IMR-90 (cell line): ENCODE measurements around the gene SECISBP2. TPM values are rescaled to one million over a fixed set of nuclear protein-coding genes. Genes with fewer than 3 reads are reported as not detected.

Experiments used
- ATAC-seq: fragments of 200-7000 bp; cut with Tn5 transposase; 2 replicates; pipeline ENCODE4 v1.9.1; 2020; ENCODE audit warnings: low read depth, mild to moderate bottlenecking, moderate library complexity
- BruUV-seq: library from RNA; stranded (reverse); fragments of 400-500 nt; replicated peaks from 2 replicates; lab custom pipeline; 2021; lab: Mats Ljungman, UMichigan
- CTCF ChIA-PET: fragments of 300-600 bp; formaldehyde crosslinking; extraction: SDS; loops from one replicate; lab custom pipeline; 2021; ENCODE audit warnings: antibody characterized with exemption; lab: Yijun Ruan, JAX
- POLR2A ChIA-PET: fragments of 300-600 bp; sonication (Branson Sonifier 250); formaldehyde crosslinking; loops from one replicate; lab custom pipeline; 2022; ENCODE audit warnings: antibody characterized with exemption; ENCODE audit not compliant: unreplicated experiment; lab: Charles Lee
- DNase-seq: peaks from one replicate; pipeline ENCODE4 v3.0.0; 2013
- H2AFZ ChIP-seq: replicated peaks from 2 replicates; pipeline ENCODE3; 2013; ENCODE audit warnings: low read length, mild to moderate bottlenecking; ENCODE audit not compliant: poor library complexity
- H2AK5ac ChIP-seq: 2 replicates; pipeline ENCODE4 v1.6.1; 2013; ENCODE audit warnings: low read depth, low read length, inconsistent platforms
- H2AK9ac ChIP-seq: replicated peaks from 2 replicates; pipeline ENCODE3; 2013; ENCODE audit warnings: mild to moderate bottlenecking, low read depth, low read length, moderate library complexity; ENCODE audit not compliant: poor library complexity
- H2BK120ac ChIP-seq: 2 replicates; pipeline ENCODE4 v1.6.1; 2013; ENCODE audit warnings: low read depth, low read length, inconsistent platforms
- H2BK15ac ChIP-seq: 3 replicates; pipeline ENCODE4 v1.6.1; 2013; ENCODE audit warnings: low read depth, low read length, inconsistent platforms
- H2BK20ac ChIP-seq: 2 replicates; pipeline ENCODE4 v1.6.1; 2013; ENCODE audit warnings: low read depth, mild to moderate bottlenecking, inconsistent platforms, low read length, moderate library complexity
- H2BK5ac ChIP-seq: 2 replicates; pipeline ENCODE4 v1.6.1; 2013; ENCODE audit warnings: mild to moderate bottlenecking, low read depth, low read length, inconsistent platforms; ENCODE audit not compliant: poor library complexity, severe bottlenecking
- H3K14ac ChIP-seq: replicated peaks from 2 replicates; pipeline ENCODE4 v1.6.1; 2013; ENCODE audit warnings: low read depth, low read length, inconsistent platforms
- H3K18ac ChIP-seq: 2 replicates; pipeline ENCODE4 v1.6.1; 2013; ENCODE audit warnings: low read depth, low read length, control low read depth
- H3K23ac ChIP-seq: 2 replicates; pipeline ENCODE4 v1.6.1; 2013; ENCODE audit warnings: low read depth, low read length, inconsistent platforms
- H3K27ac ChIP-seq: 2 replicates; pipeline ENCODE4 v1.5.1; 2013; ENCODE audit warnings: mild to moderate bottlenecking, control low read depth, low read length; ENCODE audit not compliant: insufficient read depth
- H3K27me3 ChIP-seq: 2 replicates; pipeline ENCODE4 v1.6.1; 2013; ENCODE audit warnings: low read length; ENCODE audit not compliant: control insufficient read depth, insufficient read depth
- H3K36me3 ChIP-seq: 2 replicates; pipeline ENCODE4 v1.6.1; 2013; ENCODE audit warnings: low read length, mixed read lengths; ENCODE audit not compliant: control insufficient read depth, insufficient read depth
- H3K4ac ChIP-seq: 2 replicates; pipeline ENCODE4 v1.6.1; 2013; ENCODE audit warnings: low read depth, low read length, inconsistent platforms
- H3K4me1 ChIP-seq: 2 replicates; pipeline ENCODE4 v1.6.1; 2013; ENCODE audit warnings: low read length, mixed read lengths; ENCODE audit not compliant: control insufficient read depth, insufficient read depth
- H3K4me2 ChIP-seq: 2 replicates; pipeline ENCODE4 v1.6.1; 2013; ENCODE audit warnings: low read depth, mild to moderate bottlenecking, control low read depth, low read length, moderate library complexity
- H3K4me3 ChIP-seq: 2 replicates; pipeline ENCODE4 v1.5.1; 2013; ENCODE audit warnings: low read depth, mild to moderate bottlenecking, control low read depth, low read length, moderate library complexity; ENCODE audit not compliant: insufficient read depth
- H3K56ac ChIP-seq: 2 replicates; pipeline ENCODE4 v1.6.1; 2013; ENCODE audit warnings: low read length, inconsistent platforms; ENCODE audit not compliant: insufficient read depth; ENCODE audit errors: extremely low read depth
- H3K79me1 ChIP-seq, 2 experiments: 2 replicates each; pipeline ENCODE4 v1.6.1; 2013; ENCODE audit warnings: low read length in 2 of 2, inconsistent platforms in 1 of 2, low read depth in 1 of 2
- H3K9ac ChIP-seq: 2 replicates; pipeline ENCODE4 v1.6.1; 2013; ENCODE audit warnings: low read depth, low read length, control low read depth
- H3K9me1 ChIP-seq: 2 replicates; pipeline ENCODE4 v1.6.1; 2013; ENCODE audit warnings: low read length, inconsistent platforms; ENCODE audit not compliant: insufficient read depth
- H3K9me3 ChIP-seq: 2 replicates; pipeline ENCODE4 v1.6.1; 2013; ENCODE audit warnings: low read length; ENCODE audit not compliant: control insufficient read depth, insufficient read depth
- H4K20me1 ChIP-seq: 2 replicates; pipeline ENCODE4 v1.6.1; 2013; ENCODE audit warnings: low read length, inconsistent platforms; ENCODE audit not compliant: insufficient read depth
- H4K5ac ChIP-seq: 2 replicates; pipeline ENCODE4 v1.6.1; 2013; ENCODE audit warnings: mild to moderate bottlenecking, low read depth, low read length, control low read depth
- H4K8ac ChIP-seq, 2 experiments: 2 replicates each; pipeline ENCODE4 v1.6.1; 2013; ENCODE audit warnings: low read depth in 2 of 2, low read length in 2 of 2, control low read depth in 1 of 2, inconsistent platforms in 1 of 2
- H4K91ac ChIP-seq: 2 replicates; pipeline ENCODE4 v1.6.1; 2013; ENCODE audit warnings: low read depth, low read length, inconsistent platforms; ENCODE audit not compliant: insufficient read depth
- BHLHE40 ChIP-seq: fragments of 150-350 bp; IDR thresholded peaks from 2 replicates; pipeline ENCODE4 v1.6.1; 2016; ENCODE audit warnings: mild to moderate bottlenecking, low read depth, low read length
- CEBPB ChIP-seq: IDR thresholded peaks from 2 replicates; pipeline ENCODE4 v1.6.1; 2012; ENCODE audit warnings: low read depth, low read length, improper control_type of control experiment
- CHD1 ChIP-seq: IDR thresholded peaks from 2 replicates; pipeline ENCODE4 v1.6.1; 2012; ENCODE audit warnings: low read depth, low read length, improper control_type of control experiment
- CTCF ChIP-seq: conservative IDR thresholded peaks from 2 replicates; pipeline ENCODE4 v1.5.1; 2012; ENCODE audit warnings: mild to moderate bottlenecking, low read depth, low read length, improper control_type of control experiment
- MAFK ChIP-seq: IDR thresholded peaks from 2 replicates; pipeline ENCODE4 v1.6.1; 2012; ENCODE audit warnings: low read depth, low read length, improper control_type of control experiment
- MAZ ChIP-seq: IDR thresholded peaks from 2 replicates; pipeline ENCODE4 v1.6.1; 2012; ENCODE audit warnings: low read depth, mild to moderate bottlenecking, low read length, improper control_type of control experiment, moderate library complexity, borderline replicate concordance
- MXI1 ChIP-seq: IDR thresholded peaks from 2 replicates; pipeline ENCODE4 v1.6.1; 2012; ENCODE audit warnings: low read depth, mild to moderate bottlenecking, low read length, moderate library complexity, borderline replicate concordance
- NFE2L2 ChIP-seq: fragments of 150-350 bp; IDR thresholded peaks from 2 replicates; pipeline ENCODE4 v1.6.1; 2016; ENCODE audit warnings: low read depth, mild to moderate bottlenecking, low read length
- POLR2A ChIP-seq: IDR thresholded peaks from 2 replicates; pipeline ENCODE4 v1.6.1; 2012; ENCODE audit warnings: mild to moderate bottlenecking, low read depth, low read length
- RAD21 ChIP-seq: IDR thresholded peaks from 2 replicates; pipeline ENCODE4 v1.6.1; 2012; ENCODE audit warnings: low read length, improper control_type of control experiment
- RCOR1 ChIP-seq: IDR thresholded peaks from 2 replicates; pipeline ENCODE4 v1.6.1; 2012; ENCODE audit warnings: mild to moderate bottlenecking, low read length, improper control_type of control experiment; ENCODE audit not compliant: insufficient replicate concordance
- RFX5 ChIP-seq: IDR thresholded peaks from 2 replicates; pipeline ENCODE4 v1.8.0; 2012; ENCODE audit warnings: low read depth, mild to moderate bottlenecking, low read length, moderate library complexity
- SMC3 ChIP-seq: fragments of 150-350 bp; IDR thresholded peaks from 2 replicates; pipeline ENCODE4 v1.6.1; 2016; ENCODE audit warnings: low read depth, mild to moderate bottlenecking, antibody characterized with exemption, low read length, moderate library complexity
- USF2 ChIP-seq: fragments of 150-350 bp; IDR thresholded peaks from 2 replicates; pipeline ENCODE4 v1.6.1; 2017; ENCODE audit warnings: mild to moderate bottlenecking, antibody characterized with exemption, low read length, low read depth
- WGBS, 2 experiments: methylation state at CpG; one replicate each; pipeline versions ENCODE4 v1.1.5 to v1.1.7; 2013; ENCODE audit warnings: missing lambda C conversion rate in 2 of 2; ENCODE audit not compliant: insufficient read length in 1 of 2; ENCODE audit errors: extremely low coverage in 2 of 2; 5-methylcytosine and 5-hydroxymethylcytosine counted together
- dilution Hi-C: fragments of 300-500 bp; cut with HindIII; formaldehyde crosslinking; loops from one replicate; pipeline ENCODE4 v1.14.3; 2018; ENCODE audit warnings: low sequenced_read_pairs; ENCODE audit not compliant: unreplicated experiment
- in situ Hi-C: fragments of 300-500 bp; cut with MboI; formaldehyde crosslinking; loops from 3 replicates; pipeline ENCODE4 v1.14.3; 2019; ENCODE audit warnings: low sequenced_read_pairs, inconsistent platforms, mixed read lengths
- intact Hi-C: fragments of 100-400 bp; cut with micrococcal nuclease; formaldehyde crosslinking; loops from 2 replicates; pipeline ENCODE4 v1.10.0; 2022
- polyA plus RNA-seq, 3 experiments: library from polyadenylated mRNA; depleted of rRNA; stranded (reverse); fragments of >200 nt; gene quantifications; 2 replicates each; pipeline ENCODE4 v1.2.3, GENCODE V29; 2012; ENCODE audit warnings: low replicate concordance in 1 of 3
- total RNA-seq: library from RNA; depleted of rRNA; stranded (reverse); fragments of >200 nt; gene quantifications from 2 replicates; pipeline ENCODE4 v1.2.3, GENCODE V29; 2012

The SECISBP2 gene
- total and polyA plus RNA-seq, 2 of the 4 experiments (the other 2 are of a cell fraction): 16.4 to 18.8 TPM

GRCh38 chr9:89363311-89363670 lies 45.0 kb downstream of the SECISBP2 start:
- no peak overlapping the region for H2AFZ ChIP-seq
- H3K27ac ChIP-seq: no peak overlapping the region
- no peak overlapping the region for H4K8ac ChIP-seq
- intact Hi-C loops (no loop called here), in situ Hi-C loops (no loop called here), dilution Hi-C loops (no loop called here)
- no peaks in the 10 kb centered on the region for H3K27me3 ChIP-seq
- TF ChIP-seq CEBPB (no peak), RCOR1 (no peak), CTCF (no peak), CHD1 (no peak), RAD21 (no peak), USF2 (no peak), MXI1 (no peak), SMC3 (no peak), MAFK (no peak), POLR2A (no peak), RFX5 (no peak), MAZ (no peak), NFE2L2 (no peak), BHLHE40 (no peak)
- no peak overlapping the region for H4K91ac ChIP-seq
- no peak overlapping the region for H3K4ac ChIP-seq
- H3K18ac ChIP-seq: no peak overlapping the region
- H3K4me1 ChIP-seq: no peaks in the 10 kb centered on the region
- no CpG with 5 or more reads among the region's 6 CpGs for WGBS, 2 experiments
- no peak overlapping the region for H2AK5ac ChIP-seq
- ATAC-seq: no peak
- H3K36me3 ChIP-seq: peaks cover 35% of the 10 kb centered on the region
- no TSS peak for BruUV-seq
- H2AK9ac ChIP-seq: no peak overlapping the region
- POLR2A ChIA-PET: no interaction called here
- no peak overlapping the region for H3K4me3 ChIP-seq
- H3K23ac ChIP-seq: no peak overlapping the region
- H2BK20ac ChIP-seq: no peak overlapping the region
- H2BK15ac ChIP-seq: no peak overlapping the region
- CTCF ChIA-PET: no interaction called here
- H2BK5ac ChIP-seq: no peak overlapping the region
- H3K4me2 ChIP-seq: no peak overlapping the region
- no peaks in the 10 kb centered on the region for H3K79me1 ChIP-seq
- no peaks in the 10 kb centered on the region for H3K9me1 ChIP-seq
- no peaks in the 10 kb centered on the region for H4K20me1 ChIP-seq
- no peaks in the 10 kb centered on the region for H3K9me3 ChIP-seq
- H4K5ac ChIP-seq: no peak overlapping the region
- DNase-seq: no peak
- H3K14ac ChIP-seq: no peak overlapping the region
- no peak overlapping the region for H3K56ac ChIP-seq
- H2BK120ac ChIP-seq: no peak overlapping the region
- H3K9ac ChIP-seq: no peak overlapping the region
